NCI-H510A treated with DMSO at 0.1 percent for 48 hours (cell line): ENCODE measurements around the gene EBF4.

Experiments used
- DNase-seq: peaks from one replicate; lab custom pipeline; 2025; lab: John Stamatoyannopoulos, UW

Gene EBF4, protein sequence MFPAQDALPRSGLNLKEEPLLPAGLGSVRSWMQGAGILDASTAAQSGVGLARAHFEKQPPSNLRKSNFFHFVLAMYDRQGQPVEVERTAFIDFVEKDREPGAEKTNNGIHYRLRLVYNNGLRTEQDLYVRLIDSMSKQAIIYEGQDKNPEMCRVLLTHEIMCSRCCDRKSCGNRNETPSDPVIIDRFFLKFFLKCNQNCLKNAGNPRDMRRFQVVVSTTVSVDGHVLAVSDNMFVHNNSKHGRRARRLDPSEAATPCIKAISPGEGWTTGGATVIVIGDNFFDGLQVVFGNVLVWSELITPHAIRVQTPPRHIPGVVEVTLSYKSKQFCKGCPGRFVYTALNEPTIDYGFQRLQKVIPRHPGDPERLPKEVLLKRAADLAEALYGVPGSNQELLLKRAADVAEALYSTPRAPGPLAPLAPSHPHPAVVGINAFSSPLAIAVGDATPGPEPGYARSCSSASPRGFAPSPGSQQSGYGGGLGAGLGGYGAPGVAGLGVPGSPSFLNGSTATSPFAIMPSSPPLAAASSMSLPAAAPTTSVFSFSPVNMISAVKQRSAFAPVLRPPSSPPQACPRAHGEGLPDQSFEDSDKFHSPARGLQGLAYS

DNA sequence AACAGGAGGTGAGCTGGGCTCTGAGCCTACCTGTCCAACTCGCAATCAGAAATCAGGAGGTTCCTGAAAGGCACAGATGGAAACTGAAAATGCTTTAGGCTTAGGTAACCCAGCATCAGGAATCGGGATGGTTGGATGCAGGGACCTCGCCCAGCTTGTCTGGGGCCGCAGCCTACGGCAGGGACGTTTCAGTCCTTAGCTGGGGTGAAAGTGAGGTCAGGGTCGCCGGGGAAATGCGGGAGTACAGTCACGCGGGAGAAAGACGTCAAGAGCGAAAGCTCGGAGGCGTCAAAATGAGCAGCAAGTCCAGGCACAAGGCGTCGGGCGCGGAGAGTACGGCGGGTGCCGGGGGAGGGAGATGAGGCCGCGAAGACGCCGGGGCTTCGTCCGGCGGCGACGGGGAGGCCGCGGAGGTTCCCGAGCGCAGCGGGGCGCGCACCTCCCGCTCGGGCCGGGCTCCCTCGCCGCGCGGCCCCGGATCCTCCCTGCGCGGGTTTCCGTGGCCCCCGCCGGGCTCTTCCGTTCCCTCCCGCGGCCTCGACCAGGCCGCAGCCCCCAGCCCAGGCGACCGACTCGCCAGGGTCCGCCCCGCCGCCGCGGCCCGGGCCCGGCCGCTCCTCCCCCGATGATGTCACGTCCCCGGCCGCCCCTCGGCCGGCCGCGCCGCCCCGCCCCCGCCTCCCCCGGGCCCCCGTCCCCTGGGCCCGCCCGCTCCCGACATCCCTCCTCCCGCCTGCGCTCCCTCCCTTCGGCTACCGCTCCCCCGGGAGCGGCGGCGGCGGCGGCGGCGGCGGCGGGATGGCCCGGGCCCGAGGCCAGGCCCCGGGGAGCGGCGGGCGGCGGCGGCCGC is at the start of gene EBF4:
EBF4 (plus strand) TSS at position 745 of the 850 bp plus-strand sequence. CDS start 866 bp downstream, outside the sequence.
- DNase-seq: peak; percentile 63

DNA sequence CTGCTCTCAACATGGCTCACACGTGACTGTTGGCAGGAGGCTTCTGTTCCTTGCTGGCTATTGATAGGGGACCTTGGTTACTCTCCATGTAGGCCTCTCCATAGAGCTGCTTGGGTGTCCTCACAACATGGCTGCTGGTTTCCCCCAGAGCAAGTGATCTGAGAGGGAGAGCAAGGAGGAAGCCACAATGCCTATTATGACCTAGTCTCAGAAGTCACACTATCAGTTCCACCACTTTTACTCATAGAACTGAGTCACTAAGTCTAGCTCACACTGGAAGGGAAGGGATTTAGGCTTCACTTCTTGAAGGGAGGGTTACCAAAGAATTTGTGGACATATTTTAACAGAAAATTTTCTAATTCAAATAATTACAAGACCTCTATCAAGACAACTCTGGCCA is 48.9 kb upstream of the EBF4 start:
- DNase-seq: no peak

DNA sequence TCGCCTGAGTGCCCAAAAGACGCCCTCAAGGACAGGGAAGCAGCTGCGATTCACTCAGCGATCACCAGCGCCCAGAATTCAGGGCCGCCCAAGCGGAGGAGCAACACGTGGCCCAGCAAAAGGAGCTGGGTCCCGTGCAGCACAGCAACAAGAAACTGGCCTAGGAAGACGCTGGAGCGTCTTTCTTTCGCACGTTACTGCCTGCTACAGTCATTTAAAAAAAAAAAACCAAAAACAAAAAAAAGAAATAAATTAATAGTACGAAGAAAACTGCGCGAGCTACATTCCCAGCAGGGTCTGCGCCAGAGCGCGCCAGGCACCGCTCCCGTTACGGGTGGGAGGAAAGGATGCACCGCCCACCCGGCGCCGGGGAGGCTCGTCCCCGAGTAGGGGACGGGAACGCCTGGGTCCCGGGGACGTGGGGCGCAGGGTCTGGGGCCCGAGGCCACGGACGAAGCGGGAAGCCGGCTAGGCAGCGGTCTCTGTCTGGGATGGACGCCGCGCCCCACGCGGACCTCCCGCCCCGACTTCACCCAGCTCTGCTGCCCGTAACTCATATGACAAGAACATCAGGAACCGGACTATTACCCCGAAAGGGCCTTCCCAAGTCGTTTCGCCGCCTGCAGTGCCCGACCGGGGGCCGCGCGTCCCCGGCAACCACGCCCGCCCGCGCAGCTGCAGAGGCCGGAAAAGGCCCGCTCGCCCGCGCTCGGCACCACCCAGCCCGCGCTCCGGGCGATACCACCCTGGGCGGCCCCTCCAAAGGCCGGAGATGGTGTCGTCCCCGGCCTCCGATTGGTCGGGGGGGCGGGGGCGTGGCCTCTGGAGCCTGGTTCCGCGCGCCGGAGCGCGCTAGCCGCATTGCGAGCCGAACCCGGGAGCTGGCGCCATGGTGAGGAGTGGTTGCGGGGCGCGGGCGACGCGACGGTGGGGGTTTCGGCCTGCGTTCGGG is 40.5 kb upstream of the EBF4 start, which contains the start of gene NOP56:
NOP56 (plus strand) TSS at position 861 of the 952 bp plus-strand sequence; CDS start at position 890, 29 bp downstream.
- DNase-seq: peak; percentile 91

DNA sequence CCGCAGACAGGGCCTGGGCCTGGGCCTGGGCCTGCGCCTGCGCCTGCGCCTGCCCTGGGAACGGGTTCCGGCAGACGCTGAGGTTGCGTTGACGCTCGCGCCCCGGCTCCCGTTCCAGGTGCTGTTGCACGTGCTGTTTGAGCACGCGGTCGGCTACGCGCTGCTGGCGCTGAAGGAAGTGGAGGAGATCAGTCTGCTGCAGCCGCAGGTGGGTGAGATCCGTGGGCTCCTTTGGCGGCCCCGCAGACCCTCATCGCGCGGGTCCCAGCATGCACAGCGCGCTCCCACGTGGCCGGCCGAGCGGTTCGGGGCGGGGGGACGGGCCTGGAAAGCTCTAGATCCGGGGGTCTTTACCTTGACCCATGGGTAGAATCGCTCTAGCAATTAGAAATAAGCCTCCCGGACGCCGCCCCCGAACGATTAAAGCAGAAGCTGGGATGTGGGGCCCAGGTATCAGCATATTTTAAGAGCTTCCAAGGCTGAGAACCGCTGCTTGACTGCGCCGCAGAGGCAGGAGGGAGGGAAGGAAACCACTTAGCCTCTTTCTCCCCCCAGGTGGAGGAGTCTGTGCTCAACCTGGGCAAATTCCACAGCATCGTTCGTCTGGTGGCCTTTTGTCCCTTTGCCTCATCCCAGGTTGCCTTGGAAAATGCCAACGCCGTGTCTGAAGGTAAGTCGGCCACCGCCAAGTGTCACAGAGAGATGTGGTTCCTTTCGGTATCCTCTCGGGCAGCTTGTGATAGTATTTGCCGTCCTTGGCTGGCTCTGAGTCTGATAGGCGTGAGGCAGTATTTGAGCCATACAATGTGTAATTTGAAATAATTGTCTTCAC is 39.6 kb upstream of the EBF4 start:
- DNase-seq: peak; percentile 35

DNA sequence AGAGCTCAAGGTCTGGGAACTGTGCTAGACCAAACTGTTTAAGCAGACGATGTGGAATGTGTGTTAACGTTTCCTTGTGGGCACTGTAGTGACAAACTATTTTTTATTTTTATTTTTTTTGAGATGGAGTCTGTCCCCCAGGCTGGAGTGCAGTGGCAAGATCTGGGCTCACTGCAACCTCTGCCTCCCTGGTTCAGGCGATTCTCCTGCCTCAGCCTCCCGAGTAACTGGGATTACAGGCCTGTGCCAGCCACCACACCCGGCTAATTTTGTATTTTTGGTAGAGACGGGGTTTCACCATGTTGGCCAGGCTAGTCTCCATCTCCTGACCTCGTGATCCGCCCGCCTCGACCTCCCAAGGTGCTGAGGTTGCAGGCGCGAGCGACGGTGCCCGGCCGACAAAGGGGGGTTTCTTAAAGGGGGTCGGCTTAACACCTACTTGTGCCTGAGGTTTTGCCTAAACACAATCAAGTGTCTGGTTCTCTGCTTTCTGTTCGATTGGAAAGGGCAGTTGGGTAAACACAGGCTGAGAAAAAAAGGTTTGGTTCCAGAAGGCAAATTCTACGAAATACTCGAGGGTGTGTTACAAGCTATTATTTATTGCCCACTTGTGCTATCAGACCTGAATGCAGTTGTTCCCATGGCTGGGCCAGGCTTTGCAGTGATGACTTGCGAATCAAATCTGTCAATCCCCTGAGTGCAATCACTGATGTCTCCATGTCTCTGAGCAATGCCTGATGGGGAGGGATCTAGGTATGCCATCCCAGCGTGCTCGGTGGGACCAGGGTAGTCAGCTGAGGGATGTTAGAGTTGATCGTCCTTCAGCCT is 38.8 kb upstream of the EBF4 start:
- DNase-seq: no peak

DNA sequence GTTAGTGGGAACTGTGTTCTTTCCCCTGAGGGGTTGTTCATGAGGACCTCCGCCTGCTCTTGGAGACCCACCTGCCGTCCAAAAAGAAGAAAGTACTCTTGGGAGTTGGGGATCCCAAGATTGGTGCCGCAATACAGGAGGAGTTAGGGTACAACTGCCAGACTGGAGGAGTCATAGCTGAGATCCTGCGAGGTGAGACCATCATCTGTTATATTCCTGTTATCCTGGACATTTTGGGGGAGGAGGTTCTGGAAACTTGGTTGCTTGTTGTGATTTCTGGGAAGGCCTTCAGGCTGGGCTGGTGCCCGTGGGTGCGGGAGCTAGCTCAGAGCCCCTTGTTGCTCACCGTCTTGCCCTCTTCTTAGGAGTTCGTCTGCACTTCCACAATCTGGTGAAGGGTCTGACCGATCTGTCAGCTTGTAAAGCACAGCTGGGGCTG is 38.2 kb upstream of the EBF4 start:
- DNase-seq: no peak

DNA sequence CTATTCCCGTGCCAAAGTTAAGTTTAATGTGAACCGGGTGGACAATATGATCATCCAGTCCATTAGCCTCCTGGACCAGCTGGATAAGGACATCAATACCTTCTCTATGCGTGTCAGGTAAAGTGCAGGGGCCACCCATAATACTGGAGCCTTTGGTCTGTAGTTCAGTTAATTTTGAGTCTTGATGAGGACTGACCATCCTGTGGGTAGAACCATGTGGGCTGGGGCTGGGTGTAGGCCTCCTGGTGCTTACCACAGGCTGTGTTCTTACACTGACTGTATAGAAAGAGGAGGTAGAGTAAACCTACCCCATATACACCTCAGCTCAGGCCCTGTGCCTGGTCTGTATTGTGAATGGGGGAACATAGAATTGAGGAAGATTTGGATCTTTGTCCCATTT is 37.7 kb upstream of the EBF4 start:
- no peak for DNase-seq

DNA sequence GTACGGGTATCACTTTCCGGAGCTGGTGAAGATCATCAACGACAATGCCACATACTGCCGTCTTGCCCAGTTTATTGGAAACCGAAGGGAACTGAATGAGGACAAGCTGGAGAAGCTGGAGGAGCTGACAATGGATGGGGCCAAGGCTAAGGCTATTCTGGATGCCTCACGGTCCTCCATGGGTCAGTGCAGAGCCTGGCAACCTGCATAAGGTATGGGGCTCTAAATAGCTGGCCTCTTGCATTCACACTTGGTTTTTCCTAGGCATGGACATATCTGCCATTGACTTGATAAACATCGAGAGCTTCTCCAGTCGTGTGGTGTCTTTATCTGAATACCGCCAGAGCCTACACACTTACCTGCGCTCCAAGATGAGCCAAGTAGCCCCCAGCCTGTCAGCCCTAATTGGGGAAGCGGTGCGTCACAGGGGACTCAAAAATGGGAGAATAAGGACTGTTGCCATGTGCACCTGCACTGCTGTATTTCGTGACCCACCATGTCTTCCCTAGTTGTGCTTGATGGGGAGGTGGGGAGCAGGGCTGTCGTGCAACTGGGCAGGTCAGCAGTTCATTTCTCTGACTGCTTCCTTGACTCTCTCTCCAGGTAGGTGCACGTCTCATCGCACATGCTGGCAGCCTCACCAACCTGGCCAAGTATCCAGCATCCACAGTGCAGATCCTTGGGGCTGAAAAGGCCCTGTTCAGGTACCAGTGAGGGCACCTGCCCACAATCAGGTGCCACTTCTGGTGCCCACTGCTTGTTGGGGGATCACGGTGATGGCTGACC is 37.1 kb upstream of the EBF4 start:
- no peak for DNase-seq

DNA sequence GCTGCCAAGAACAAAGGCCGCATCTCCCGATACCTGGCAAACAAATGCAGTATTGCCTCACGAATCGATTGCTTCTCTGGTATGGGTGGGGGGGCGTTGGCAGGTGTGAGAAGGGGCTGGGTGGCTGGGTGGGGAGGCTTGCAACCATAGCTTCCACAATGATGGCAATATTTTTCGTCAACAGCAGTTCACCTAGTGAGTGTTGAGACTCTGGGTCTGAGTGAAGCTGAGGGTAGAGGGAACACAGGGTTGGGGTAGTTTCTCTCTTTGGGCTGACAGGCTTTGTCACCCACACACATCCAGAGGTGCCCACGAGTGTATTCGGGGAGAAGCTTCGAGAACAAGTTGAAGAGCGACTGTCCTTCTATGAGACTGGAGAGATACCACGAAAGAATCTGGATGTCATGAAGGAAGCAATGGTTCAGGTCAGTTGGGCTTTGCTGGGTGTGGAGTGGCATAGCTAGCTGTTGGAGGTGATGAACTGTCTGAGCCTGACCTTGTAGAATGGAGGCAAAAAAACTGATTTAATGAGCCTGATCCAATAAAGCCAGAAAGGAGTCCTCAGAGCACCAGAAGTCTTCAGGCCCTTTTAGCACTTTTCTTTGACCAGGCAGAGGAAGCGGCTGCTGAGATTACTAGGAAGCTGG is 36.0 kb upstream of the EBF4 start:
- no peak for DNase-seq

DNA sequence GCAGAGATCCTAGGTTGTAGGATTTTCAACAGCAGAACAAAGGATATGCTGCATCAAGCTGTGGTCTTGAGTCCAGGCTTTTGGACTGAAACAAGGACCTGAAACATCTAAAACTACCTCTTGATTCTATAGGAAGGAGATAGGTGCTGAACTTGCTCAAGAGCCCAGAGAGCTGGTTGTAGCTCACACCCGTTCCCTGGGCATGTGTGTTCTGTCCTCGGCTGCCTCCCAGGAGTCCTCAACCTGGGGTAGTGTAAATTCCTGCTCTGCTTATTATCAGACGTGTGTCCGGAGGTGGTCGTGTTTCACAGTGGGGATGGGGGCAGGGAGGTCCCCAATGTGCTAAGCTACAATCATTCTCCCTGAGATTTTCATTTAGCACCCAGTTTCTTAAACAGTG is 35.3 kb upstream of the EBF4 start:
- DNase-seq: no peak

DNA sequence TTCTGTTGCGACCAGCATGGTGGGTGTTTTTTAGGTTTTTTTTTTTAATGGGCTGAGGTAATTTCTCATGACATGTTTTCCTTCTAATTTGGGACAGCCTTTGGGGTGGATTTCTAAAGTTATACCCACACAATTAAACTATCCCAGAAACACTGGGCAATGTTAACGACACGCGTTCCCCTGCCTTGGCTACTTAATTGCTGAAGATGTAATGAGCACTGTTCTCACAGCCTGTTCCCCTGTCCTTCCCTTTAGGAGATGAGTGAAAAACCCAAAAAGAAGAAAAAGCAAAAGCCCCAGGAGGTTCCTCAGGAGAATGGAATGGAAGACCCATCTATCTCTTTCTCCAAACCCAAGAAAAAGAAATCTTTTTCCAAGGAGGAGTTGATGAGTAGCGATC is 34.9 kb upstream of the EBF4 start:
- no peak for DNase-seq

DNA sequence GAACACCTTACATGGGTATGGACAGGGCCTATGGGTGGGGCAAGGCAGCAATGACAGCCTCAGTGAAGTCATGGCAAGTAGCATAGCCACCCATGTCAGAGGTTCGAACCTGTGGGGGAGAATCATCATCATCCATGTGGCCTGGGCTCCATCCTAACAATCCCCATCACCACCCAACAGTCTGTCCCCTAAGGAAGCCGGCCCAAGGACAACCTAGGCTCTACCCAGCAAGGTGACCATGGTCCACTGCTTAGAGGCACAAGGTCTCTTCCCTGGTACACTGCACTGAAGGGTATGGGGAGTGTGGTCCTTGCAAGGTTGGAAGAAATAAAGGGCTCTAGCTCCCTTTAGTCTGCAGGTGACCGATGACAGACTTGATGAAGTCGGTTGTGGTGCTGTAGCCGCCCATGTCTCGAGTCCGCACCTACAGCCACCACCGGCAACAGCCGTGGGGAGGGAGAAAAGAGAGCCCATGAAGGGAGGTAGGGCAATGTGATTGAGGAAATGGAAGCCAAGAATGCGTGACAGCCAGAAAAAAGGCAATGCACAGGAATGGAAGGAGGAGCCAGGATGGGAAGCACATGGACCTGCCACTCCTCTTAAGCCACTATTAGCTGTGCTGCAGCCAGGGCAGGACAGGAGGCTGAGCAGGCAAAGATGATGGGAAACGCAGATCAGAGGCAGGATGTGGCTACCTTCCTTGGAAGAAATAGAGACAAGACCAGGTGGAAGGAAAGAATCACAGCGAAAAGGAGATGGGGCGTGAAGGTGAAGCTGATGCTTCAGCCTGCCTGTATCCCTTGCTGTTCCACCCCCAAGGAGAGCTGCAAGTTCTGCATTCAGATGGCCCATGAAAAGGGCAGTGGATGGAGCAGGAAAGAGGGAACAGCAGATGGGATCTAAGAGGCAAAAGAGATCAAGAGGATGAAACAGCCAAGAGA is 33.9 kb upstream of the EBF4 start:
- peak; percentile 19 for DNase-seq

DNA sequence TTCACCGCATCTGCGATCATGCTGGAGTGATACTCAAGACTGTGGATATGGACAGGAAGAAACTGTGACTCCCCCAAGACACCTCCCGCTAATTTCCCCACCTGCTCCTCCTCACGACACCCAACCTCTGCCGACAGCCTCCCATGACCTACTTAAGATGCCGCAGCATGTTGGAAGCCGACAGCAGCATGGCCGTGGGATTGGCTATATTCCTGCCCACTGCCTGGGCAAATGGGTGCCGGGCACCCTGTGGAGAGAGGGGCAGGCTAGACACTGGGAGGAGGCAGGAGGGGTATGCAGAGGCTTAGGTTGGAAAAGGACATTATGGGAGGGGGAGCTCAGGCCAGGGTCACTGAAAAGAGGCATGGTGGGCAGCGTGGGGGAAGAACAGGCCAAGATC is 33.0 kb upstream of the EBF4 start:
- no peak for DNase-seq

DNA sequence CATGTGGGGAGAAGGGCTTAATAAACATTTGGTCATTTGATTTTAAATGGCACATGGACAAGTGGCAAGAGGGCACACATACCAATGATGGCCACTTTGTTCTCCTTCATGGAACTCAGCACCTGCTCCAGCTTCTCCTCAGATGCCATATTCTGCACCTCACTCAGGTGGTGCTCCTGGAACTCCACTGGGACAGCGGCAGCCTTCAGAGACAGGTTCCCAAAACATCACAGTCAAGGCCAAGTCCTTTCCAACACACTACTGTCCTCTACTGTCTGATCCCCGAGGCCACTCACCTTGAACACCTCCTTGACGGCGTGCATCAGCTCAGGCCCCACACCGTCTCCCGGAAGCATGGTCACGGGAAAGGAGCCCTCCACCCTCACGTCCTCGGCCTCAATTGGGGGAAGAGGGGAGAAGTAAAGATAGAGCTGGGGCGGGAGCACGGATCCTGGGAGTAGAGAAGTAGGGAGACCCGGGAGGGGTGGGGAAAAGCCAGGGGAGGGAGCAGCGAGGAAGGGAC is 29.2 kb upstream of the EBF4 start:
- no peak for DNase-seq

DNA sequence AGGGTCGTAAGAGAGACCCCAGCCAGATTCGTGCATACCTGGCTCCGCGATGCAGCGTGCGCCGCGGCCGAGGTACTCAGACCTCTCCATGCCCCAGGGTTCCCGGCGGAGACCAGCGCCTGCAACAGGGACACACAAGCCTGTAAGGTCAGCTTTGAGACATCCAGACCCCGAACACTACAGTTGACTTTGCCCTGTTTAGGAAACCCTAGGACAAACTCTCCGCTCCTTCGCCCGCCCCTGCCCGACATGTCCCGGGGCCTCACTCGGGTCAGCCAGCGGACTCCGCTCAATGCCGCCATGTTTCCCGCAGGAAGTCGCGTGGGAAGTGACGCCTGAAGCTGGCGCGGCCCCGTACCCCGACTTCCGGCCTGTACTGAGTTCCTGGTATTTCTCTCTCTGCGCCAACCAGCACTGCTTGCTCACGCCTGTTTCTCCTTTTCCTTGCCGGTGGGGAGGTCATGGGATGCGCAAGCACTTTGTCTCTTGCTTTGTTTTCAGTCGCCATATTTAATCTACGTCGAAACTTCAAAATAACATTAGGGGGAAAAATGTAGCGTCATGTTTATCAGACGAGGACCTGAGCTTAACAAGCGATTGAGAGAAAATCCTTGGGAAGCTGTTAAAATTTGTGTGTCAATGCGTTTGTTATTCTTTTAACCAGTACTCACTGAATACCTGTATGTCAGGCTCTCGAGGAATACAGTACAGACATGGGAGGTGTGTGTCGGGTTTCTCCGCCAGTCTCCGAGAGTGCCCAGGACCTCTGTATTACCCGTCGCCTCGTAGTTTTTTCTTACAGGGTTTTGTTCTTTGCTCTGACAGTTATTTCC is 28.5 kb upstream of the EBF4 start, which contains the start of gene IDH3B:
IDH3B (minus strand) TSS at position 330 of the 833 bp plus-strand sequence; CDS start at position 302, 28 bp downstream.
- DNase-seq: peak; percentile 95

DNA sequence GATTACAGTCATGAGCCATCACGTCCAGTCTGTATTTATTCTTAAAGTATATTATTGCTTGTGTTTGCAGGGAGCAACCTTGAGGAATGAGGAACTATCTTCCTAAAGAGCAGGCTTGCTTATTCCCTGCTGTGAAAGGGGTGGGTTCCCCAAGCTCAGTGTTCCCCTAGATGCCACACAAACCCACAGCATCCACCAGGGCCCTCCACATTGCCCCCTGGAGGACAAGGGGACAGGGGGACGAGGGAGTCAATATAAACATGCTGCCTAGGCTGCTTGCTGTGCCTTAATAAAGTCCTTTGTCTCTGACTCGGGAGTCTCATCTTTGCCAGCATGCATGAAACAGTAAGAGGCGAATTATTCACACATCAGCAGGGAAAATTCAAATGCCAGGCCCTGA is 20.6 kb upstream of the EBF4 start:
- no peak for DNase-seq
